Progenitor cell of endocrine pancreas (in vitro differentiated cells): Measurements from ENCODE around the gene WWC2. TPM values are rescaled to one million over a fixed set of nuclear protein-coding genes. Genes with fewer than 3 reads are reported as not detected.

Experiments used
- DNase-seq: peaks from one replicate; pipeline ENCODE4 v3.0.0; 2021; ENCODE audit warnings: low spot score; ENCODE audit not compliant: unreplicated experiment
- H3K27ac Mint-ChIP-seq: 2 replicates; pipeline ENCODE4 v1.8.0; 2021; ENCODE audit warnings: mild to moderate bottlenecking, moderate library complexity, mixed read lengths
- H3K27me3 Mint-ChIP-seq: 2 replicates; pipeline ENCODE4 v1.8.0; 2021; ENCODE audit warnings: mixed read lengths
- H3K36me3 Mint-ChIP-seq: 2 replicates; pipeline ENCODE4 v1.8.0; 2022; ENCODE audit warnings: mixed read lengths; ENCODE audit not compliant: insufficient read depth
- H3K4me1 Mint-ChIP-seq: 2 replicates; pipeline ENCODE4 v1.8.0; 2021; ENCODE audit warnings: low read depth, mixed read lengths
- H3K4me3 Mint-ChIP-seq: 2 replicates; pipeline ENCODE4 v1.8.0; 2021; ENCODE audit warnings: low read depth, mild to moderate bottlenecking, moderate library complexity, mixed read lengths
- H3K9me3 Mint-ChIP-seq: 2 replicates; pipeline ENCODE4 v1.8.0; 2021; ENCODE audit warnings: low read depth, mixed read lengths
- total RNA-seq: library from RNA; stranded (reverse); gene quantifications from 2 replicates; pipeline ENCODE4 v1.2.1, GENCODE V29; 2021
- TF ChIP-seq, protein P1 (sequence below): fragments of 200-600 bp; sonication (generic); IDR thresholded peaks from one replicate; pipeline ENCODE4 v1.5.0; 2021; ENCODE audit warnings: antibody characterized with exemption, mild to moderate bottlenecking; ENCODE audit not compliant: unreplicated experiment

The WWC2 gene
- total RNA-seq, 1 donor from 2014 or later, result 57.0 TPM

DNA sequence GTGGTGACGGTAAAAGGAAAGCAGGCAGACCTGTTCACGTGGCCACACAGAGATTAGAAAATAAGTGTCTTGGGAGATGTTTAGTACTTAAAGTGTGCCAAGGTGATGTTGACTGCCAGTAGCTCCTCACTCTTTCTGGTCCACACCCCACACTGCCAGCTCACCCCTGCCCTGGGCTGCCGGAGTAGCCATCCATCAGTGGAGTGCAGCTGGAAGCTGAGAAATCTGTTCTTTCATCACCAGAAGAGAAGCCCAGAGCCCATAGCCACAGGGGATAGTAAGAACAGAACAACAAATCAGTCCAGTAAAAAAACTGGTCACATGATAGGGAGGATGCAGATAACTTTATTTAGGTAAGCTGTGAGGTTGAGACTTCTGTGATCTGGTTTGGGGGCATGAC lies 64.1 kb downstream of the WWC2 start:
- no peak overlapping the region for H3K4me3 Mint-ChIP-seq
- H3K27ac Mint-ChIP-seq, result no peak overlapping the region
- H3K27me3 Mint-ChIP-seq, result no peaks in the 10 kb centered on the region
- DNase-seq, result no peak
- H3K4me1 Mint-ChIP-seq, result peaks cover 11% of the 10 kb centered on the region
- H3K9me3 Mint-ChIP-seq, result peaks cover 3% of the 10 kb centered on the region
- TF ChIP-seq, protein P1, sequence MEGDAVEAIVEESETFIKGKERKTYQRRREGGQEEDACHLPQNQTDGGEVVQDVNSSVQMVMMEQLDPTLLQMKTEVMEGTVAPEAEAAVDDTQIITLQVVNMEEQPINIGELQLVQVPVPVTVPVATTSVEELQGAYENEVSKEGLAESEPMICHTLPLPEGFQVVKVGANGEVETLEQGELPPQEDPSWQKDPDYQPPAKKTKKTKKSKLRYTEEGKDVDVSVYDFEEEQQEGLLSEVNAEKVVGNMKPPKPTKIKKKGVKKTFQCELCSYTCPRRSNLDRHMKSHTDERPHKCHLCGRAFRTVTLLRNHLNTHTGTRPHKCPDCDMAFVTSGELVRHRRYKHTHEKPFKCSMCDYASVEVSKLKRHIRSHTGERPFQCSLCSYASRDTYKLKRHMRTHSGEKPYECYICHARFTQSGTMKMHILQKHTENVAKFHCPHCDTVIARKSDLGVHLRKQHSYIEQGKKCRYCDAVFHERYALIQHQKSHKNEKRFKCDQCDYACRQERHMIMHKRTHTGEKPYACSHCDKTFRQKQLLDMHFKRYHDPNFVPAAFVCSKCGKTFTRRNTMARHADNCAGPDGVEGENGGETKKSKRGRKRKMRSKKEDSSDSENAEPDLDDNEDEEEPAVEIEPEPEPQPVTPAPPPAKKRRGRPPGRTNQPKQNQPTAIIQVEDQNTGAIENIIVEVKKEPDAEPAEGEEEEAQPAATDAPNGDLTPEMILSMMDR, result no peak
- H3K36me3 Mint-ChIP-seq, result peaks cover 2% of the 10 kb centered on the region

DNA sequence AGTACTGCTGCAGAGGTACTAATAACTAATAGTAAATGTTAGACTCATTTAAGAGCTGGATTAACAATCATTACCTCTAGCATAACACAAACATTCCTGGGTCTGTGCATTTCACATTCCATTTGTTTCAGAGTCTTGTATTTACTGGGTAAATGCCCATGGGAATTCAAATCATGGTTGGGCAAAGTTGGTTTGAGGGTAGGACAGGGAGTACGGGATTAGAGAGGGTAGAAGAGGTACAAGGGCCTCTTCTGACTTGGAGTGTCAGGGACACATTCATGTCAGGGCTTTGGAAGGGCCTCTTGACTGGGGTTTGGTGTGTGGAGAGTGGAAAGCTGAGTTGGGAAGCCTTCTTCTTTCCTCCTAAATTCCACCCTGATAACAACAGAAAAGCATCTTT lies 65.9 kb downstream of the WWC2 start:
- peaks cover 11% of the 10 kb centered on the region for H3K4me1 Mint-ChIP-seq
- no peak overlapping the region for H3K27ac Mint-ChIP-seq
- no peaks in the 10 kb centered on the region for H3K27me3 Mint-ChIP-seq
- TF ChIP-seq, protein P1, result no peak
- H3K4me3 Mint-ChIP-seq, result no peak overlapping the region
- peaks cover 2% of the 10 kb centered on the region for H3K36me3 Mint-ChIP-seq
- H3K9me3 Mint-ChIP-seq, result peaks cover 3% of the 10 kb centered on the region
- no peak for DNase-seq

DNA sequence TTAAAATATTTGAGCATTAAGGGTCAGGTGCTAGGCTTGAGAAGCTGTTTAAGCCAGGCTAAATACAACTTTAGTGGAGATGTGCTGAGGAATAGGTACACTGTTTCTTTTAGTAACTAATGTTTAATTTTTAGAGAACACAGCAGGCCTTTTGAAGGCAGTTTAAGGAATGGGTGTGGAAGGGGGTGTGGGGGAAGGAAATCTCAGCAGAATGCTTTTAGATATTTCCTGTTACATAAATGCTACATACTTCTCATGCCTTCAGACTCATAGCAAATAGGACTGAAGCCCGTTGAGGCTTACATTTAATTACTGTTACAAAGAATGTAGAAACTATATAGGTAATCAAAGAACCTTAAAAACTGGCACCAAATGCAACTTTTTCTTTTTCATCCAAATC lies 66.3 kb downstream of the WWC2 start:
- Mint-ChIP-seq H3K4me1 (peaks cover 12% of the 10 kb centered on the region), H3K27me3 (no peaks in the 10 kb centered on the region), H3K4me3 (no peak overlapping the region), H3K9me3 (peaks cover 3% of the 10 kb centered on the region), H3K27ac (no peak overlapping the region), H3K36me3 (peaks cover 2% of the 10 kb centered on the region)
- no peak for DNase-seq
- TF ChIP-seq, protein P1, result no peak

DNA sequence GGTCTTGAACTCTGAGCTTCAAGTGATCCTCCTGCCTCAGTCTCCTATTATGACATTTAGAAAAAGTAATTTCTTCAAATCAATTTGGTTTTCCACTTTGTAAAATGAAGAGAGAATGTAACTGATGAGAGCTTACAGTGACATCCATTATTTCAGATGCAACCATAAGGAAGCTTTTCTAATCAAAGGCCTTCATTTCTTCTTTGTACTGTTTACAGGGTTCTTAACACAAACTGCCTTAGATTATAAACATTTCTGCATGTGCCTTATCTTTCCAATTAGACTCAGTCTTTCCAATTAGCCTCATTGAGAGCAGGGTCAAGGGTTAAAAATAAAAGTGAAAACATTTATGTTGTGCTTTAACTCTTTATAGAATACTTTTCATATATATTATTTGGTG lies 71.8 kb downstream of the WWC2 start:
- DNase-seq, result no peak
- H3K27me3 Mint-ChIP-seq, result no peaks in the 10 kb centered on the region
- peaks cover 2% of the 10 kb centered on the region for H3K36me3 Mint-ChIP-seq
- TF ChIP-seq, protein P1, result no peak
- peaks cover 38% of the 10 kb centered on the region for H3K4me1 Mint-ChIP-seq
- peaks cover 3% of the 10 kb centered on the region for H3K9me3 Mint-ChIP-seq
- no peak overlapping the region for H3K4me3 Mint-ChIP-seq
- H3K27ac Mint-ChIP-seq, result no peak overlapping the region

DNA sequence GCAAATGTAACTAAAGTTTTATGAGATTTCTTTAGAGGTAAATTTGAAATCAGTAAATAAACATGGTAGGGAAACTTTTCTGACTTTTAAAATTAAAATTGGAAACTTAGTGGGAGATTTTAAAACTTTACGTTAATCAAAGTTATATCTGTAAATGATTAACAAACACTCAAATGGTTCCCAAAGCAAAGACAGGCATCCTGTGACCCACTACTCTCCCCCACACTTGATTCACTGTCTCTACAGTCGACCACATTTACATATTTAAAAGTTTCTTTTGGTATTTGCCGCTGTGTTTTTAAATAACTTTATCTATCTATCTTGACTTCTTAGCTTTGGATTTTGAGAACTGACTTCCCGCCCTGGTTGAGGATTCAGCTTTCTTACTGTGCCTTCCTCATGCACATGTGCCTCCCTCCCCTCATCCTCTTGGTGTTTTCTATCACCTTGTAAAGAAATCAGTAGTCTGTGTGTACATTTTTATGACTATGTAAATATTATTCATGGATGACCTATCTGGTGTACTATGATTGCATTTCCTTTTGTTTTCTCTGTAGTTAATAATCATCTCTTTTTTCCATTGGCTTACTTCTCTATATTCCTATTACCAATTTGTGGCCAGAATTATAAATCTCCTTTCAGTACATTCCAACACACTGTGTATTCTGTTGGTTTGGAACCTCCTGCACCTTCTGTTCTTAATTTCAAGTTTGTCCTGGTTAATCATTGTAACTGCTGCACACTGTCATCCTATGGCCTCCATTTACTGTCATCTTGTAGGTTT lies 72.6 kb downstream of the WWC2 start:
- Mint-ChIP-seq H3K27me3 (no peaks in the 10 kb centered on the region), H3K4me1 (peaks cover 41% of the 10 kb centered on the region), H3K9me3 (peaks cover 3% of the 10 kb centered on the region), H3K36me3 (peaks cover 2% of the 10 kb centered on the region), H3K27ac (peak overlapping the region; percentile 38), H3K4me3 (peak overlapping the region; percentile 14)
- DNase-seq, result no peak
- TF ChIP-seq, protein P1, result no peak
